AG20443 (cell line): ENCODE results near the gene CIB1.

Source experiments
- DNase-seq: peaks from one replicate; pipeline ENCODE4 v3.0.0; 2012; ENCODE audit warnings: low spot score, mixed read lengths

Gene CIB1

GRCh38 chr15:90240856-90241255 lies 7.1 kb upstream of the CIB1 start:
- DNase-seq = no peak

GRCh38 chr15:90239371-90239770 lies 5.6 kb upstream of the CIB1 start:
- no peak for DNase-seq

GRCh38 chr15:90234096-90234988 lies 601 bp upstream of the CIB1 start, which contains the start of gene GDPGP1:
GDPGP1 (plus strand) TSS chr15:90234209; CDS start chr15:90240909, 6,700 bp downstream.
- no peak for DNase-seq

GRCh38 chr15:90232941-90233386 lies 777 bp downstream of the CIB1 start:
- DNase-seq = no peak

- no peak for DNase-seq
These were observed 1.5 kb downstream of the CIB1 start for GRCh38 chr15:90232196-90232595.

GRCh38 chr15:90231028-90232017 lies 2.4 kb downstream of the CIB1 start:
- no peak for DNase-seq

- DNase-seq = no peak
These were observed 3.1 kb downstream of the CIB1 start for GRCh38 chr15:90230610-90231009.

- no peak for DNase-seq
These were observed 3.7 kb downstream of the CIB1 start for GRCh38 chr15:90230071-90230494.

- no peak for DNase-seq
These were observed 4.8 kb downstream of the CIB1 start for GRCh38 chr15:90228960-90229359.

GRCh38 chr15:90227816-90228772 lies 5.6 kb downstream of the CIB1 start:
- no peak for DNase-seq

GRCh38 chr15:90227336-90227735 lies 6.4 kb downstream of the CIB1 start:
- no peak for DNase-seq

GRCh38 chr15:90225504-90226234 lies 8.1 kb downstream of the CIB1 start:
- DNase-seq = no peak

- no peak for DNase-seq
These were observed 8.7 kb downstream of the CIB1 start for GRCh38 chr15:90225047-90225446.

- no peak for DNase-seq
These were observed 10.1 kb downstream of the CIB1 start for GRCh38 chr15:90223441-90224165.

GRCh38 chr15:90222547-90222946 lies 11.2 kb downstream of the CIB1 start:
- no peak for DNase-seq

GRCh38 chr15:90221246-90221900 lies 12.4 kb downstream of the CIB1 start:
- DNase-seq = peak; percentile 95

- DNase-seq = peak; percentile 74
These were observed 14.2 kb downstream of the CIB1 start for GRCh38 chr15:90219421-90220141.

GRCh38 chr15:90217671-90218394 lies 15.9 kb downstream of the CIB1 start:
- no peak for DNase-seq
